SU-DHL-6 (cell line): ENCODE measurements around the gene PIN1.

Experiments used
- H2AFZ ChIP-seq: fragments of 200-600 bp; sonication (generic); 2 replicates; pipeline ENCODE4 v1.6.1; 2014; ENCODE audit warnings: low read depth, mild to moderate bottlenecking, moderate library complexity, mixed read lengths, antibody characterized with exemption, low read length; ENCODE audit not compliant: severe bottlenecking
- H3F3A ChIP-seq: fragments of 200-600 bp; shearing (Covaris generic); 2 replicates; pipeline ENCODE4 v1.6.0; 2016; ENCODE audit warnings: antibody characterized with exemption, mild to moderate bottlenecking; ENCODE audit not compliant: insufficient read depth
- H3K27ac ChIP-seq: fragments of 200-600 bp; sonication (generic); 2 replicates; pipeline ENCODE4 v1.5.1; 2016; ENCODE audit warnings: low read depth, mild to moderate bottlenecking, low read length, moderate library complexity, mixed read lengths
- H3K27me3 ChIP-seq: fragments of 200-600 bp; sonication (generic), shearing (Covaris generic); 2 replicates; pipeline ENCODE4 v1.6.0; 2014; ENCODE audit warnings: mild to moderate bottlenecking, low read length
- H3K36me3 ChIP-seq: fragments of 200-600 bp; sonication (generic); 2 replicates; pipeline ENCODE4 v1.6.1; 2014; ENCODE audit warnings: mild to moderate bottlenecking, low read length, mixed read lengths
- H3K4me2 ChIP-seq: fragments of 300-600, 200-600 bp; shearing (Covaris generic), sonication (generic); 2 replicates; pipeline ENCODE4 v1.6.0; 2014; ENCODE audit warnings: low read length, low read depth, mild to moderate bottlenecking; ENCODE audit not compliant: poor library complexity, severe bottlenecking
- H3K4me3 ChIP-seq: fragments of 200-600 bp; sonication (generic); 2 replicates; pipeline ENCODE4 v1.5.1; 2014; ENCODE audit warnings: antibody characterized with exemption, low read length, mild to moderate bottlenecking, mixed read lengths; ENCODE audit not compliant: insufficient read depth, poor library complexity, severe bottlenecking
- H3K79me2 ChIP-seq: fragments of 200-600 bp; sonication (generic); 2 replicates; pipeline ENCODE4 v1.6.1; 2014; ENCODE audit warnings: mild to moderate bottlenecking, low read length, moderate library complexity; ENCODE audit not compliant: insufficient read depth
- H3K9ac ChIP-seq: fragments of 200-600 bp; sonication (generic); 2 replicates; pipeline ENCODE4 v1.7.0; 2014; ENCODE audit warnings: mild to moderate bottlenecking, low read length
- H3K9me2 ChIP-seq: fragments of 200-600 bp; sonication (generic); replicated peaks from 2 replicates; pipeline ENCODE4 v1.6.1; 2014; ENCODE audit warnings: low read length; ENCODE audit not compliant: insufficient read depth
- H3K9me3 ChIP-seq: fragments of 200-600 bp; sonication (generic); 2 replicates; pipeline ENCODE4 v1.6.1; 2014; ENCODE audit warnings: low read length, mixed read lengths; ENCODE audit not compliant: insufficient read depth
- H4K20me1 ChIP-seq: fragments of 200-600 bp; sonication (generic); 2 replicates; pipeline ENCODE4 v1.6.1; 2014; ENCODE audit warnings: low read depth, mild to moderate bottlenecking, antibody characterized with exemption, low read length, moderate library complexity, mixed read lengths
- CTCF ChIP-seq: fragments of 200-600 bp; sonication (generic); IDR thresholded peaks from one replicate; pipeline ENCODE4 v1.5.1; 2017; ENCODE audit warnings: antibody characterized with exemption, mild to moderate bottlenecking, low read length, moderate library complexity; ENCODE audit not compliant: insufficient read depth, poor library complexity, severe bottlenecking
- EZH2phosphoT487 ChIP-seq: fragments of 200-600 bp; sonication (generic), shearing (Covaris generic); conservative IDR thresholded peaks from 2 replicates; pipeline ENCODE4 v1.6.1; 2018; ENCODE audit warnings: mild to moderate bottlenecking, antibody characterized with exemption, low read length, moderate library complexity, mixed read lengths

The PIN1 gene

DNA sequence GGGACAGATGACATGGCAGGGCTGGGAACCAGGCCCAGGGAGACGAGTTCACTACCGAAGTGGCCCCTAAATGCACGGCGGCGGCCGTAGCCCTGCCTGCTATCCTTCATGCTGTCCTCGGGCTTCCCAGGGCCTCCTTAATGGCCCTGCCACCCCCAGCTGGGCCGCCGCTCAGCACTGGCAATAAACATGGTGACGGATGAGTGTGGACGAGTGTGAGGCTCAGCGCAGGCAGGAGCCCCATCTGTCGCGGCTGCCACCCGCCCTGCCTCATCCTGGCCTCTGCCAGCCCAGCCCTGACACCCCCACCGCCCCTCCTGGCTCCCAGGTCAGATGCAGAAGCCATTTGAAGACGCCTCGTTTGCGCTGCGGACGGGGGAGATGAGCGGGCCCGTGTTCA is 13.6 kb downstream of the PIN1 start:
- Histone ChIP-seq H3K9me2 (no peaks in the 10 kb centered on the region), H3K27me3 (no peaks in the 10 kb centered on the region), H2AFZ (no peak overlapping the region), H3K27ac (no peak overlapping the region), H3K9me3 (no peaks in the 10 kb centered on the region), H3K4me3 (no peak overlapping the region), H3K4me2 (no peak overlapping the region), H3F3A (no peaks in the 10 kb centered on the region), H3K9ac (no peak overlapping the region), H4K20me1 (no peaks in the 10 kb centered on the region), H3K36me3 (no peaks in the 10 kb centered on the region), H3K79me2 (no peaks in the 10 kb centered on the region)
- TF ChIP-seq EZH2phosphoT487 (no peak), CTCF (no peak)

DNA sequence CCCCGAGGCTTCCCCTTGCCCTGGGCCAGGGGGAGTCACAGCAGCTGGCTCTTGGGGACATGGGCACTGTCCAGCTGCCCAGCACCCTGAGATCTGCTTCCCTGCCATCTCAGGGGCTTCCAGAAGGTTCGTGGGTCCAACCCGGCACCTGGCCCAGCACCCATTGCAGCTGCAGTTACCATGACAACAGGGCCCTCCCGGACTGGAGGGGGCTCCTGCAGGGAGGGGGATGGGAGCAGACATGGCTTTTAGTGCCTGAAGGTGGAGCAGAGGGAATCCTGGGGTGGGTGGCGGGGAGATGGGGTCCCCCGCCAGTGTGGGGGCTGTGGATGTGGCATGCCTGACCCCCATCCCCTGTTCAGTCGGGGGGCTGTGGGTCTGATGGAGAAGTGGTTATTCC is 14.7 kb downstream of the PIN1 start:
- Histone ChIP-seq H3K27ac (no peak overlapping the region), H3K27me3 (no peaks in the 10 kb centered on the region), H3K36me3 (no peaks in the 10 kb centered on the region), H3K79me2 (no peaks in the 10 kb centered on the region), H3K9me3 (no peaks in the 10 kb centered on the region), H3F3A (no peaks in the 10 kb centered on the region), H2AFZ (no peak overlapping the region), H3K9me2 (no peaks in the 10 kb centered on the region), H3K4me3 (no peak overlapping the region), H3K4me2 (no peak overlapping the region), H3K9ac (no peak overlapping the region), H4K20me1 (no peaks in the 10 kb centered on the region)
- TF ChIP-seq CTCF (no peak), EZH2phosphoT487 (no peak)

GRCh38 chr19:9850235-9850959 is 15.3 kb downstream of the PIN1 start:
- TF ChIP-seq CTCF (no peak), EZH2phosphoT487 (no peak)
- Histone ChIP-seq H3K27me3 (no peaks in the 10 kb centered on the region), H3K4me3 (no peak overlapping the region), H3K4me2 (no peak overlapping the region), H3K9me3 (no peaks in the 10 kb centered on the region), H3K79me2 (no peaks in the 10 kb centered on the region), H4K20me1 (no peaks in the 10 kb centered on the region), H3K36me3 (no peaks in the 10 kb centered on the region), H3F3A (no peaks in the 10 kb centered on the region), H3K9ac (no peak overlapping the region), H2AFZ (no peak overlapping the region), H3K9me2 (no peaks in the 10 kb centered on the region), H3K27ac (no peak overlapping the region)
